Measurements from ENCODE around the gene TRPV6. TPM values are rescaled to one million over a fixed set of nuclear protein-coding genes. Genes with fewer than 3 reads are reported as not detected.

TRPV6 gene
- total RNA-seq, 1 donor from 2014 or later = 0.82 TPM

DNA sequence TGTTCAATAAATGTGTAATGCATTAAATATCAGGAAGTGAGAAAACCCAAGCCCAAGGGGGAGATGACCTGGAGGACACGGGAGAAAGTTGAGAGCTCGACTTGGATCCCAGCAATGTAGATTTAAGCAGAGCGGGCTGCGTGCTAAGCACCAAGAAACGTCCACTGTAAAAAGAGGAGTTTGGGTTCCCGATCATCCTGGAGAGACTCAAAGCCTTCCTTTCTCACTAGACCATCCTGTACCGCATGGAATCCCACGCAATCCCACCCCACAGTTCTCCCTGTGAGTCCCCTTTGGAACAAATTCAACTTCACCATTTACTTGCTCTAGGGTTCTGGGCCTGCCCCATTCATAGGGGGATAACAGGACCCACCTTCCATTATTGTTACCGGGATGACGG, 2.4 kb downstream of the TRPV6 start:
- DNase-seq = no peak

- no peak for DNase-seq
These were observed 3.2 kb downstream of the TRPV6 start for GRCh38 chr7:142882338-142882678.

DNA sequence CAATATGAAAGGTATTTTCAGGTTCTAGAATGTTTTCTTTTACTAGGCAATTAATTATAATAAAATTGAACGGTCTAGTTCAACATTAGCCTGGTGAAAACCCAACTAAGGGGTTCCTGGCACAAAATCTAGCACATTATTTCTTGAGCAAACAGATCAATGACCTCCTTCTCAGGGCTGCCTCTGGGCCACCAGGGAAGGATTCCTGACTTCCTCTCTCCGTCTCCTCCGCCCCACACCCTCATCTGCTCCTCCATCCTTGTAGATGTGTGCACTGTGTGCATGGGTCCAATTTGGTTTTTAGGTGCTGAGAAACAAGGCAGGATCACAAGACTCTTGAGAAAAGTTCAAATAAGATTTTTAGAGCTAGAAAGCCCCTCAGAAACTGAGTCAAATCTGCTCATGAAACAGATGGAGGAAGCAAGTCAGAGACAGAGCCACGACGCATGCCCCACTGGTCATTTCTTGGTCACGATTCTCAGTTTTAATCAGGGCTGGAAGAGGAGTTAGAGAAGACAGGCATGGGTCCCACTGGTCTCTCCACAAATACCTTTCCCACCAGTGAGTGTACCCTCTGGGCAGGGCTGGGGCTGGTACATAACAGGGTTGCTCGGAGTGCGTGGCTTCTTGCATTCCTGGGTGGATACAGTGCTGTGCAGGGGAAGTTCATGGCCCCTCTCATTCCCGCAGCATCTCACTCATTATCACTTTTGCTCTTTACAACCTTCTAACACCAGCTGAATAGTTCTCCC, 3.8 kb downstream of the TRPV6 start:
- DNase-seq = no peak

GRCh38 chr7:142880876-142881505, 4.6 kb downstream of the TRPV6 start:
- DNase-seq = no peak

- no peak for DNase-seq
These were observed 6.5 kb downstream of the TRPV6 start for GRCh38 chr7:142879060-142879459.

DNA sequence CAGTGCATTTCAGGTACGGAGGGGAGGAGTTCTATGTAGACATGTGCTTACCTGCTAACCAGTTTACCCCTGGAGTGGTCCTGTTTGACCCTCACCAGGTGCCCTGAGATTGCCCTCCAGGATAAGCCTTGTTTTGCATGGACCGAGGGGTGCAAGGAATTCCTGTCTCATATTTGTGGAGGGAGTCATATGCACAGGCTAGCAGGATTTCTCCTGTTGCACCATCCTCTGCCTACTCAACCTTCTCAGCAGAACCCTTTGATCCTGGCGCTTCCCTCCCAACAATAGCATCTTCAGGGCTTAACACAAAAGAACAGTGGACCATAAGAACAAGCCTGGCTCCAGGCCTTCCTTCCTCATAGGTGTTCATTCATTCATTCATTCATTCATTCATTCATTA, 7.2 kb downstream of the TRPV6 start:
- no peak for DNase-seq

GRCh38 chr7:142876991-142877910, 8.3 kb downstream of the TRPV6 start:
- DNase-seq = no peak

GRCh38 chr7:142876236-142876960, 9.1 kb downstream of the TRPV6 start:
- DNase-seq = no peak

DNA sequence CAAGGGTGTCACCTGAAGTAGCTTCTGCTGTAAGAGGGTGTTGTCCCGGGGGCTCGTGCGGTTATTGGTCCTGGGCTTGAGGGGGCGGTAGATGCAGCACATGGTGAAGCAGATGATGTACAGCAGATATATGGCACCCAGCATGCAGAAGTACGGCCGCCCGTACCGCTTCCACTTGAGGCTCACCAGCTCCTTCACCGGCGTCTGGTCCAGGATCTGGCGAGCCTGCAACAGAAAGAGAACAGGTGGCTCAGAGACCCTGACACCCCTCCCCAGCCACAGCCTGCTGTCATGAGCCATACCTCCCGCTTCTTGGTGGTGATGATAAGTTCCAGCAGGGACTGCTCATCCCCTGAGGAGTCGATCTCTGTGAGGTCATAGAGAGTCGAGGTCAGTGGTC, 10.1 kb downstream of the TRPV6 start:
- DNase-seq = no peak

DNA sequence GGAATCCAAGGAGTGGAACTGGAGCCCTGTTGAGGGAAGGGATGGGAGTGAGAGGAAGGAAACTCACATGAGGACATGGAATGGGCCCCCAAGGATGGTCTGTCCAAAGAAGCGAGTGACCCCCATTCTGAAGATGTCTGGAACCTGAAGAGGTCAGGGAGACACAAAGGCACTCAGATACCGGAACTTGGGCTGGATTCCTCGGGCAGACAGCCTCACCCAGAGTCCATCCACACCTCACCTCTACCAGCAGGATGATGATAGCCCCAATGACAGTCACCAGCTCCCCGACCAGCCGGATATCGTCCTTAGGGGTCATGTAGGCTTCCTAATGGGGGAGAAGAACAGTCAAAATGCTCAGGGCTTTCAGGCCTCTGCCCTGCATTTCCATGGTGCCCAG, 10.7 kb downstream of the TRPV6 start:
- no peak for DNase-seq

- DNase-seq = no peak
These were observed 11.1 kb downstream of the TRPV6 start for GRCh38 chr7:142874409-142874808.

DNA sequence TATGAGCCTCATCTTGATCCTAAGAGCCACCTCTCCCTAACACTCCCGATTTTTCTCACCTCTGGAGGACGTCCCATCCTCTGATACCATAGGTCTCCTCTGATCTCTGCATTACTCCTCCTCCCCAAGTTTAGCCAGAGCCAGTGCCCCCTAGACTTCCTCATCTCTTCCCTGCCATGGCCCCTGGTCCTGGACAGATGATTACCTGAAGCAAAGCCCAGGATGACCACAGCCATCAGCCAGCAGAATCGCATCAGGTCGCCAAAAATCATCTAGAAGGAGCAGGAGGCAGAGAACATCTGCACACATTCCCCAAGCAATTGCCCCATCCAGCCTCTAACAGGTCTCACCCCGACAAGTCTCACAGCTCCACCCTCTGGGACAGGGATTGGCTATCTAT, 11.7 kb downstream of the TRPV6 start:
- DNase-seq = no peak

- no peak for DNase-seq
These were observed 12.2 kb downstream of the TRPV6 start for GRCh38 chr7:142873281-142873784.

DNA sequence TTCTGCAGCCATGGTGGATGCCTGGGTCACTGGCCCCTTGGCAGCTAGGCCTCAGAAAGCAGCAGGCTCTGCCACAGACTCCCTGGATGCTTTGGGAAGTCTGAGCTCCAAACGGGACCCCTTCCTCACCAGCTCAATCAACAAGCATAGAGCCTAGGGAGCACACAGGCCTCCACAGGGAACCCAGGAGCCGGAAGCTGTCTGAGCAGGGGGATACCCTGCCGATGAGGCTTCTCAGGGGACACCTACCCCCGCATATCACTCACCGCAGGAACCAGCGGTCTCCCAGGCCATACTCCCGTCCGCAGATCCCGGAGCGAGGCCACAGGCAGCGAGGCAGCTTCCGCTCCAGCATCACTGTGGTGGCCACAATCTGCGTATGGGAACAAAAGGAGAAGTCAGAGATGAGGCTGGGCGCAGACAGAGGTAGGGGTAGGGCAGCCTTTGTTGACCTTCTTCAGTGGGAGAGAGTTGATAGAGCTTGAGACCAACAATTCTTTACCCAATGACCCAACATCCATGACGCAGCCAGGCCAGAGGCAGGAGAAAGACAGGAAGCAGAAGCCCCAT, 13.4 kb downstream of the TRPV6 start:
- DNase-seq = no peak

- DNase-seq = no peak
These were observed 14.1 kb downstream of the TRPV6 start for GRCh38 chr7:142871260-142872105.

- DNase-seq = no peak
These were observed 14.8 kb downstream of the TRPV6 start for GRCh38 chr7:142870566-142871259.

GRCh38 chr7:142870147-142870559, 15.4 kb downstream of the TRPV6 start:
- DNase-seq = no peak

- no peak for DNase-seq
These were observed 16.1 kb downstream of the TRPV6 start for GRCh38 chr7:142869434-142869833.

DNA sequence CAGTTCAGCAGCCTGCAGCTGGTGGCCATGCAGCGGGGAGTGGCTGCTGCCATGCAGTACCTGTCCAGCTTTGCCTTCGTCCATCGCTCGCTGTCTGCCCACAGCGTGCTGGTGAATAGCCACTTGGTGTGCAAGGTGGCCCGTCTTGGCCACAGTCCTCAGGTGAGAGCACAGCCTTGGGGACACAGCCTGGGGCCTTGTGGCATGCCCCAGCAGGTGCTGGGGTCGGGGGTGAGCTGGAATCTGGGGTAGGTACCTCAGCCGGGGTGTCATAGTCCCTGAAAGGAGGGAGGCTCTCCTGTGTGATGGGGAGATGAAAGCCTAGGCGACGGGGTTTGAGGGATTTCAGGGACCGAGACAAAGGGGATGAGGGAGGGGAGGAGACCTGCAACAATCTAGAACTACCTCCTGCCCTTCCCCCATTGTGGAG, 16.5 kb downstream of the TRPV6 start:
- DNase-seq = no peak

Data from tongue (tissue), 2 donors.